Gastrocnemius medialis (tissue), 4 donors: Measurements from ENCODE around the gene BTG1.

Experiments used
- CTCF ChIP-seq, 5 experiments: fragments of 450-650 bp in 3 of 5; fragments of 200-600 bp in 2 of 5; sonication (generic) in 2 of 5; IDR thresholded peaks in 4 of 5; conservative IDR thresholded peaks in 1 of 5; 1 replicate in 4 of 5; 2 replicates in 1 of 5; pipeline ENCODE4 v1.5.1; 2016 to 2019; ENCODE audit warnings: antibody characterized with exemption in 5 of 5, mild to moderate bottlenecking in 3 of 5, moderate library complexity in 3 of 5
- POLR2A ChIP-seq, 2 donors: fragments of 450-650 bp; IDR thresholded peaks; one replicate each; pipeline ENCODE4 v1.6.1; 2017; ENCODE audit warnings: antibody characterized with exemption in 2 of 2, mild to moderate bottlenecking in 2 of 2, moderate library complexity in 2 of 2

DNA sequence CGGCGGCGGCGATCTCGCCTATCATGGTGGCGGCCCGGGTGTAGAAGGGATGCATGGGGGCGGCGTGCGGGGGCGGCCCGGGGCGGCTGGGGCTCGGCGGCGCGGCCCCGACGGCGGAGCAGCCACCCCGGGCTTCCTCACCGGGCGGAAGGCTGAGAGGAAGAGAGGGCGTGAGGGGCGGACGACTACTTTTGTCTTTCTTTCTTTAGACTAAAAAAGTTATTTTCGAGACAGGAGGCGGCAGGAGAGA lies 240 bp downstream of the BTG1 start:
- no peak for TF ChIP-seq CTCF (IDR thresholded peaks at IDR 0.05 in 4 of 5, conservative IDR thresholded peaks at IDR 0.05 in 1 of 5)
- no peak for TF ChIP-seq POLR2A (IDR thresholded peaks at IDR 0.05)
